Esophagus squamous epithelium (tissue), 5 donors: Measurements from ENCODE around the gene SOX1. TPM values are rescaled to one million over a fixed set of nuclear protein-coding genes. Genes with fewer than 3 reads are reported as not detected.

Source experiments
- DNase-seq: peaks from one replicate; lab custom pipeline; 2025; lab: John Stamatoyannopoulos, UW
- H3K27ac ChIP-seq, 4 donors: fragments of 200-600 bp; sonication (generic); one replicate each; pipeline ENCODE4 v1.5.1; 2016 to 2019; ENCODE audit warnings: mild to moderate bottlenecking in 1 of 4
- H3K27me3 ChIP-seq, 4 donors: fragments of 200-600 bp; sonication (generic); 1 replicate in 3 of 4; 2 replicates in 1 of 4; pipeline versions ENCODE4 v1.5.1 to v1.6.0; 2017 to 2021; ENCODE audit warnings: antibody characterized with exemption in 1 of 4
- H3K36me3 ChIP-seq, 3 donors: fragments of 200-600 bp; sonication (generic); one replicate each; pipeline ENCODE4 v1.5.1; 2016 to 2019
- H3K4me1 ChIP-seq, 3 donors: fragments of 200-600 bp; sonication (generic); one replicate each; pipeline ENCODE4 v1.5.1; 2017 to 2019
- H3K4me3 ChIP-seq, 4 donors: fragments of 200-600 bp; sonication (generic); 1 replicate in 3 of 4; 2 replicates in 1 of 4; pipeline ENCODE4 v1.5.1; 2016 to 2019; ENCODE audit warnings: mild to moderate bottlenecking in 2 of 4, moderate library complexity in 1 of 4
- H3K9me3 ChIP-seq, 3 donors: fragments of 200-600 bp; sonication (generic); one replicate each; pipeline ENCODE4 v1.5.1; 2016 to 2019
- CTCF ChIP-seq, 6 experiments: fragments of 450-650 bp in 4 of 6; fragments of 200-600 bp in 2 of 6; sonication (generic) in 2 of 6; IDR thresholded peaks; one replicate each; pipeline ENCODE4 v1.5.1; 2016 to 2019; ENCODE audit warnings: antibody characterized with exemption in 6 of 6, mild to moderate bottlenecking in 4 of 6, moderate library complexity in 4 of 6
- POLR2A ChIP-seq, 4 donors: fragments of 450-650 bp; IDR thresholded peaks; one replicate each; pipeline ENCODE4 v1.6.1; 2017; ENCODE audit warnings: antibody characterized with exemption in 4 of 4, mild to moderate bottlenecking in 4 of 4, moderate library complexity in 3 of 4
- WGBS, 2 donors: methylation state at CpG; one replicate each; pipeline ENCODE4 v1.1.5; 2018; 5-methylcytosine and 5-hydroxymethylcytosine counted together
- intact Hi-C: fragments of 100-400 bp; cut with DNase I; formaldehyde crosslinking; loops from one replicate; pipeline ENCODE4 v1.15.0; 2022
- total RNA-seq, 4 donors: library from RNA; depleted of rRNA; stranded (reverse); fragments of >200 nt; gene quantifications; one replicate each; pipeline ENCODE4 v1.1.0, GENCODE V29; 2016
- donor health status: DM: yes; HTN: yes; CAD: no.

SOX1 gene
- total RNA-seq, 4 donors from 2014 or later, result 0.19 TPM; not detected in 3

DNA sequence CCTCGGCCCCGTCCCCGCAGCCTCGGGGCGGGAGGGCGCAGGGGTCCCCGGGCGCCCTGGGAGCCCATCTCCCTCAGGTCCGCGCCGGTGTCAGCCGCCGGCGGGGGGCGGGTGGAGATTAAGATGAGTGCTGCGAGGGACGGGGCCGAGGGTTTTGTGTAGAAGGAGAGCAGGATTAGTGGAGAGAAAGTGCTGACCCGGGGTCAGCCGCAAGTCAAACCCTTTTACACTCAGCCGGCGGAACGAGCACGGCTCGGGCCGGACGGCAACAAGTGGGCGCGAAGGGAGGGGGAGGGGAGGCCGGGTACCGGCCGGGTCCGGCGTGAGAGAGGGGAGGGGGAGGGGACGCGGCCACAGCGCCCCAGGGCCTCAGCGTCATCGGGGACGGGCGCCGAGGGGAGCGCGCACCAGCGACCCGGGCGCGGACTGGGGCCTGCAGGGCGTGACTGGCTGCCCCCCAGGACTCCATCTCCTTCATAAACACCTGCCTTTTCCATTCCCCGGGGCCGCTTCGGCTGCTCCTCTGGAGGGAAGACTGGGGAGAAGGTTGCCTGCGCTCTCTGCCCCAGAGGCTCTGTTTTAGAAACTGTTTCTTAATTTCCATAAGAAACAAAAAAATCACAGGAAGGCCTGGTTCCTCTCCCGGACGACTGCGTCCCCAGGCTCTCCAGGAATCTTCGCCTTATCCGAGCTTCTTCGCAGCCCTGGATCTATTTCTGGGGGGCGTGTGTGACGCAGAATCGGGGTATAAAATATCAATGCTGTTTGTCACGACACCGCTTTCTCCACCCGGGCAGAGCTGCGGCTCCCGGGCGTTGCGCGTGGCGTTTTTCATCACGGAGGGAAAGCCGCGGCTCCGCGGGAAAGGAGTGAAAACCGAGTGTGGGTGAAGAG is 6.5 kb downstream of the SOX1 start:
- TF ChIP-seq CTCF (IDR thresholded peaks at IDR 0.05), result no peak
- Histone ChIP-seq H3K27ac (no peak overlapping the region), H3K27me3 (peaks cover 51 to 99% (median 58%) of the 10 kb centered on the region in 4 donors), H3K36me3 (no peaks in the 10 kb centered on the region), H3K4me1 (peaks cover 3 to 28% (median 13%) of the 10 kb centered on the region in 3 donors), H3K9me3 (no peaks in the 10 kb centered on the region), H3K4me3 (peak overlapping the region in 2 of 4 donors; percentile 27 to 39)
- no peak for DNase-seq
- WGBS, 2 donors, result 6% methylated on average over 30 to 31 of the region's 77 CpGs
- intact Hi-C loops, result no loop called here

- 12 to 15% methylated on average over 12 to 17 of the region's 17 CpGs for WGBS, 2 donors
- H3K36me3 ChIP-seq, result no peaks in the 10 kb centered on the region
- peaks cover 3 to 22% (median 9%) of the 10 kb centered on the region in 3 donors for H3K4me1 ChIP-seq
- no peak for TF ChIP-seq POLR2A (IDR thresholded peaks at IDR 0.05)
- no peak for TF ChIP-seq CTCF (IDR thresholded peaks at IDR 0.05)
- no peak overlapping the region for H3K27ac ChIP-seq
- intact Hi-C loops, result no loop called here
- H3K9me3 ChIP-seq, result no peaks in the 10 kb centered on the region
- no peak for DNase-seq
- H3K4me3 ChIP-seq, result no peak overlapping the region
- peaks cover 45 to 99% (median 52%) of the 10 kb centered on the region in 4 donors for H3K27me3 ChIP-seq
These were observed 7.4 kb downstream of the SOX1 start for GRCh38 chr13:112074139-112074865.

GRCh38 chr13:112077729-112078128 is 10.8 kb downstream of the SOX1 start:
- Histone ChIP-seq H3K9me3 (no peaks in the 10 kb centered on the region), H3K36me3 (no peaks in the 10 kb centered on the region), H3K4me1 (peaks cover 0 to 14% (median 3%) of the 10 kb centered on the region in 3 donors), H3K4me3 (no peak overlapping the region), H3K27me3 (peaks cover 21 to 91% (median 24%) of the 10 kb centered on the region in 4 donors), H3K27ac (no peak overlapping the region)
- TF ChIP-seq CTCF (IDR thresholded peaks at IDR 0.05) (no peak), POLR2A (IDR thresholded peaks at IDR 0.05) (no peak)
- no peak for DNase-seq
- intact Hi-C loops, result no loop called here
- WGBS, 2 donors, result 13% methylated on average over 3 of the region's 3 CpGs

DNA sequence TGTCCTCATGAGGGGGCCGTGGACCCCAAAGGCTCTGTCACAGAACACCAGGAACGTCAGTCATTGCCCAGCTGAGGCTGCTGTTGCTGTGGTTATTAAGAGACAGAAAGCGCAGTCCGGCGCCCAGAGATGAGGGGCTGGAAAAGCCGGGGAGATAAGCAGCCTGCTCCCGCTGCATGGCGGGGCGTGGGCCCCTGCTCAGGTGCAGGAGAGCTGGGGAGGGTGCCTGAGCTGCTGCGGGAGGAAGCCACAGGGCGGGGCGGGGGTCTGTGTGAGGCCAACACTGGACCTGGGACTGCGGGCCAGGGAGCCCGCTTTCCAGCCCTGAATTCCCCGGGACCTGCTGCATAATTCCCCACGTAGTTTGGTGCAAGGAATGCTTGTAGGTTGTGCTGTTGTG is 11.3 kb downstream of the SOX1 start:
- DNase-seq, result no peak
- Histone ChIP-seq H3K4me3 (no peak overlapping the region), H3K27ac (no peak overlapping the region), H3K36me3 (no peaks in the 10 kb centered on the region), H3K9me3 (peaks cover 0 to 2% (median 0%) of the 10 kb centered on the region in 3 donors), H3K4me1 (peaks cover 0 to 9% (median 0%) of the 10 kb centered on the region in 3 donors), H3K27me3 (peaks cover 16 to 88% (median 20%) of the 10 kb centered on the region in 4 donors)
- WGBS, 2 donors, result 0 to 20% methylated on average over 1 to 5 of the region's 16 CpGs
- TF ChIP-seq POLR2A (IDR thresholded peaks at IDR 0.05) (no peak), CTCF (IDR thresholded peaks at IDR 0.05) (no peak)
- intact Hi-C loops, result no loop called here
